ENCODE results near the gene UBAP1L.

DNA sequence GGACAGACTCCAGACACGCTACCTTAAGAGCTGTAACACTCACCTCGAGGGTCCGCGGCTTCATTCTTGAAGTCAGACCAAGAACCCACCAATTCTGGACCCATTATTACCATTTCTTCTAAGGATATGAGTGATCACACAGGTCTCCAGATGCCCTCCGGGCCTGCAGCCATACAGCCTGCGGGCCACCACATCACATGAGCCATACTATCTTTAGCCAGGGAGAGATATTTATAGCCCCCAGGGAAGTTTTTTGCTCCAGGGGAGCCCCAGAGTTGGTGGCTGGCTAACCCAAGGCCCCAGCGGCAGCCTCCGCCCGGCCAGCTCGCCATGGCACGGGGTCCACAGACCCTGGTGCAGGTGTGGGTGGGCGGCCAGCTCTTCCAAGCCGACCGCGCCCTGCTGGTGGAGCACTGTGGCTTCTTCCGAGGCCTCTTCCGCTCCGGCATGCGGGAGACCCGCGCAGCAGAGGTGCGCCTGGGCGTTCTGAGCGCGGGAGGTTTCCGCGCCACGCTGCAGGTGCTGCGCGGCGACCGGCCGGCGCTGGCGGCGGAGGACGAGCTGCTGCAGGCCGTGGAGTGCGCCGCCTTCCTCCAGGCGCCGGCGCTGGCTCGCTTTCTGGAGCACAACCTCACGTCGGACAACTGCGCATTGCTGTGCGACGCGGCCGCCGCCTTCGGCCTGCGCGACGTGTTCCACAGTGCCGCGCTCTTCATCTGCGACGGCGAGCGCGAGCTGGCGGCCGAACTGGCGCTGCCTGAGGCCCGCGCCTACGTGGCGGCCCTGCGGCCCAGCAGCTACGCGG, 38.3 kb downstream of the UBAP1L start, which contains the start of gene KBTBD13:
- TF ChIP-seq FOXM1 (IDR thresholded peaks at IDR 0.05; ENCODE audit: borderline replicate concordance, low read depth) (no peak), EP300 (IDR thresholded peaks at IDR 0.05; ENCODE audit: borderline replicate concordance) (no peak), CEBPB (IDR thresholded peaks at IDR 0.05) (no peak), CREB1 (IDR thresholded peaks at IDR 0.05; ENCODE audit: low read depth) (no peak), TAF1 (IDR thresholded peaks at IDR 0.05; ENCODE audit: low read depth) (no peak), YY1 (IDR thresholded peaks at IDR 0.05; ENCODE audit: low read depth) (no peak)
- TF ChIP-seq, protein P1, sequence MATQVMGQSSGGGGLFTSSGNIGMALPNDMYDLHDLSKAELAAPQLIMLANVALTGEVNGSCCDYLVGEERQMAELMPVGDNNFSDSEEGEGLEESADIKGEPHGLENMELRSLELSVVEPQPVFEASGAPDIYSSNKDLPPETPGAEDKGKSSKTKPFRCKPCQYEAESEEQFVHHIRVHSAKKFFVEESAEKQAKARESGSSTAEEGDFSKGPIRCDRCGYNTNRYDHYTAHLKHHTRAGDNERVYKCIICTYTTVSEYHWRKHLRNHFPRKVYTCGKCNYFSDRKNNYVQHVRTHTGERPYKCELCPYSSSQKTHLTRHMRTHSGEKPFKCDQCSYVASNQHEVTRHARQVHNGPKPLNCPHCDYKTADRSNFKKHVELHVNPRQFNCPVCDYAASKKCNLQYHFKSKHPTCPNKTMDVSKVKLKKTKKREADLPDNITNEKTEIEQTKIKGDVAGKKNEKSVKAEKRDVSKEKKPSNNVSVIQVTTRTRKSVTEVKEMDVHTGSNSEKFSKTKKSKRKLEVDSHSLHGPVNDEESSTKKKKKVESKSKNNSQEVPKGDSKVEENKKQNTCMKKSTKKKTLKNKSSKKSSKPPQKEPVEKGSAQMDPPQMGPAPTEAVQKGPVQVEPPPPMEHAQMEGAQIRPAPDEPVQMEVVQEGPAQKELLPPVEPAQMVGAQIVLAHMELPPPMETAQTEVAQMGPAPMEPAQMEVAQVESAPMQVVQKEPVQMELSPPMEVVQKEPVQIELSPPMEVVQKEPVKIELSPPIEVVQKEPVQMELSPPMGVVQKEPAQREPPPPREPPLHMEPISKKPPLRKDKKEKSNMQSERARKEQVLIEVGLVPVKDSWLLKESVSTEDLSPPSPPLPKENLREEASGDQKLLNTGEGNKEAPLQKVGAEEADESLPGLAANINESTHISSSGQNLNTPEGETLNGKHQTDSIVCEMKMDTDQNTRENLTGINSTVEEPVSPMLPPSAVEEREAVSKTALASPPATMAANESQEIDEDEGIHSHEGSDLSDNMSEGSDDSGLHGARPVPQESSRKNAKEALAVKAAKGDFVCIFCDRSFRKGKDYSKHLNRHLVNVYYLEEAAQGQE (IDR thresholded peaks at IDR 0.05; ENCODE audit: low read depth) = no peak
